ENCODE results near the gene REXO4.
"Not testable (repeated sequence)": the region's sequence is repeated elsewhere in the genome, so short reads cannot be mapped to it uniquely, and the experiment has no call there.

The REXO4 gene

GRCh38 chr9:133389562-133389961, 28.2 kb downstream of the REXO4 start:
- DNase-seq (ENCODE audit: low read depth in 3 of 3, low spot score in 1 of 3): no peak

GRCh38 chr9:133389025-133389557, 28.7 kb downstream of the REXO4 start:
- DNase-seq (ENCODE audit: low read depth in 3 of 3, low spot score in 1 of 3): no peak

GRCh38 chr9:133387680-133388079, 30.1 kb downstream of the REXO4 start:
- no peak for DNase-seq (ENCODE audit: low read depth in 3 of 3, low spot score in 1 of 3)

GRCh38 chr9:133386338-133386737, 31.5 kb downstream of the REXO4 start:
- no peak for DNase-seq (ENCODE audit: low read depth in 3 of 3, low spot score in 1 of 3)

GRCh38 chr9:133385452-133385851, 32.4 kb downstream of the REXO4 start:
- no peak for DNase-seq (ENCODE audit: low read depth in 3 of 3, low spot score in 1 of 3)

- DNase-seq (ENCODE audit: low read depth in 3 of 3, low spot score in 1 of 3): no peak
Measured at GRCh38 chr9:133384736-133385321, 33.0 kb downstream of the REXO4 start.

- no peak for DNase-seq (ENCODE audit: low read depth in 3 of 3, low spot score in 1 of 3)
Measured at GRCh38 chr9:133383438-133383837, 34.4 kb downstream of the REXO4 start.

- DNase-seq (ENCODE audit: low read depth in 3 of 3, low spot score in 1 of 3): no peak
Measured at GRCh38 chr9:133382507-133383141, 35.2 kb downstream of the REXO4 start.

GRCh38 chr9:133380734-133381133, 37.1 kb downstream of the REXO4 start:
- DNase-seq (ENCODE audit: low read depth in 3 of 3, low spot score in 1 of 3): no peak

- no peak for DNase-seq (ENCODE audit: low read depth in 3 of 3, low spot score in 1 of 3)
Measured at GRCh38 chr9:133379153-133380086, 38.4 kb downstream of the REXO4 start.

GRCh38 chr9:133378408-133378962, 39.3 kb downstream of the REXO4 start:
- no peak for DNase-seq (ENCODE audit: low read depth in 3 of 3, low spot score in 1 of 3)

- DNase-seq (ENCODE audit: low read depth in 3 of 3, low spot score in 1 of 3): no peak
Measured at GRCh38 chr9:133377721-133378216, 40.0 kb downstream of the REXO4 start.

- not testable (repeated sequence) for DNase-seq (ENCODE audit: low read depth in 3 of 3, low spot score in 1 of 3)
Measured at GRCh38 chr9:133377280-133377679, 40.5 kb downstream of the REXO4 start.

- DNase-seq (ENCODE audit: low read depth in 3 of 3, low spot score in 1 of 3): peak; percentile 82 to 97 (median 90)
Measured at GRCh38 chr9:133375724-133376654, 41.8 kb downstream of the REXO4 start, which contains the start of the genes STKLD1 and SURF4. Gene STKLD1 (plus strand): TSS chr9:133376366. CDS start chr9:133376474, 108 bp downstream. Gene SURF4 (minus strand): TSS chr9:133376060. CDS start chr9:133375969, 91 bp downstream.

- no peak for DNase-seq (ENCODE audit: low read depth in 3 of 3, low spot score in 1 of 3)
Measured at GRCh38 chr9:133375116-133375723, 42.6 kb downstream of the REXO4 start.

- DNase-seq (ENCODE audit: low read depth in 3 of 3, low spot score in 1 of 3): no peak
Measured at GRCh38 chr9:133374612-133375115, 43.1 kb downstream of the REXO4 start.

GRCh38 chr9:133372144-133372543, 45.7 kb downstream of the REXO4 start:
- DNase-seq (ENCODE audit: low read depth in 3 of 3, low spot score in 1 of 3): no peak

- peak in 1 of 3 donors; percentile 40 for DNase-seq (ENCODE audit: low read depth in 3 of 3, low spot score in 1 of 3)
Measured at GRCh38 chr9:133371261-133371711, 46.5 kb downstream of the REXO4 start.

- no peak for DNase-seq (ENCODE audit: low read depth in 3 of 3, low spot score in 1 of 3)
Measured at GRCh38 chr9:133370685-133371084, 47.1 kb downstream of the REXO4 start.
